ENCODE results near the gene HOXD1. TPM values are rescaled to one million over a fixed set of nuclear protein-coding genes. Genes with fewer than 3 reads are reported as not detected.

Gene HOXD1
- polyA plus RNA-seq, 1 of the 3 experiments (the other 2 are of a cell fraction): not detected

DNA sequence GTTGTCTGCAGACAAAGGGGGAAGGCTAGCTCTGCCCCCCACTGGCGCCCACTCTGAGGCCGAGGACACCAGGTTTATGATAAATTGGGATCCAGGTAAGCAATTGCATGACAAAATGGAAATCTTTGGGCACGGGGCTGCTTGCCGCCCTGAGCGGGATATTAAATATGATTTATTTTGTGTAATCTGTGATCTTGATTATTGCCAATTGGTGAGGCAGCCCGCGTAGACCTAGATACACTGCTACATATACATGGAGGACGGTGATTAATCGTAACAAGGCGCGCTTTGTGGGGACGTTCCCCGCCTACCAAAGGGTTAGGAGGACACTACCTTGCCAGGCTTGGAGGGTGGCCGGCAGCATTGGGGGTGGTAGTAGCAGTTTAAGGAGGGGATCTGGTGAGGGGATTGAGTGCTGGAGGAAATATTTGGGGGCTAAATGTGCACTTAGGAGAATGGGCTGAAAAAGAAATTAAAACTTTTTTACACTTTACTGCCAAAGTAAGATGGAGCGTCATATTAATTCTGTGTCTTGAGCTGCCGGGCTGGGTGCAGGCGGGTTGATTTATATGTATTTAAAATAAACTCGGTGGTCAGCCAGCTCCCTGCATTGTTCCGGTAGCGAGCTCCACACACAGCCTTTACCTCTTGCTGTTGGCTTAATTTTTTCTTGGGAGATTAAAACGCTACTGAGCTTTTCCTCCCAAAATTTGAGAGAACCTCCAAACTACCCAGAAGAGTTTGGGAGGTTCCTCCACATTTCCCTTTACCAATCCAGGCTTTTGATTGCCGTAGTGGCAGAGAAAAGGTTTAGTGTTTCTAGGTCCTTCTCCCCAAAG lies 27.3 kb upstream of the HOXD1 start:
- no peak overlapping the region for H3K9ac ChIP-seq
- no peaks in the 10 kb centered on the region for H3F3A ChIP-seq (replicated peaks; ENCODE audit: insufficient read depth)
- H3K4me1 ChIP-seq (ENCODE audit: control insufficient read depth in 1 of 2, insufficient read depth in 2 of 2, low read depth in 1 of 2, low read length in 1 of 2): peaks cover 0 to 8% of the 10 kb centered on the region in 2 experiments; a peak in 2 of 4 replicates
- ChIA-PET POLR2A (interaction anchor here (1.6 kb wide), 1 partner anchor 393 kb away, joined by 3 read pairs; no protein-coding TSS in a partner anchor), CTCF (interaction anchor here (0.9 to 2.0 kb wide), 6 partner anchors 8 to 477 kb away, joined by 3 to 8 read pairs (median 4); no protein-coding TSS in a partner anchor)
- WGBS (ENCODE audit: low lambda C conversion rate): 93% methylated on average over 22 of the region's 22 CpGs
- H3K79me2 ChIP-seq (ENCODE audit: insufficient read depth): no peaks in the 10 kb centered on the region
- no peaks in the 10 kb centered on the region for H3K27me3 ChIP-seq (ENCODE audit: insufficient read depth)
- no peak overlapping the region for H3K27ac ChIP-seq (ENCODE audit: low read depth in 2 of 2, low read length in 1 of 2)
- H3K4me2 ChIP-seq: no peak overlapping the region
- TF ChIP-seq RAD21 (IDR thresholded peaks at IDR 0.05; ENCODE audit: low read length) (no peak), GATA2 (CRISPR knock-in tag; IDR thresholded peaks at IDR 0.05) (no peak), CHD2 (IDR thresholded peaks at IDR 0.05; ENCODE audit: low read length, partially characterized antibody) (no peak), FOXJ3 (CRISPR knock-in tag; IDR thresholded peaks at IDR 0.05) (no peak), ELF1 (IDR thresholded peaks at IDR 0.05) (no peak)
- TF ChIP-seq, protein P1, sequence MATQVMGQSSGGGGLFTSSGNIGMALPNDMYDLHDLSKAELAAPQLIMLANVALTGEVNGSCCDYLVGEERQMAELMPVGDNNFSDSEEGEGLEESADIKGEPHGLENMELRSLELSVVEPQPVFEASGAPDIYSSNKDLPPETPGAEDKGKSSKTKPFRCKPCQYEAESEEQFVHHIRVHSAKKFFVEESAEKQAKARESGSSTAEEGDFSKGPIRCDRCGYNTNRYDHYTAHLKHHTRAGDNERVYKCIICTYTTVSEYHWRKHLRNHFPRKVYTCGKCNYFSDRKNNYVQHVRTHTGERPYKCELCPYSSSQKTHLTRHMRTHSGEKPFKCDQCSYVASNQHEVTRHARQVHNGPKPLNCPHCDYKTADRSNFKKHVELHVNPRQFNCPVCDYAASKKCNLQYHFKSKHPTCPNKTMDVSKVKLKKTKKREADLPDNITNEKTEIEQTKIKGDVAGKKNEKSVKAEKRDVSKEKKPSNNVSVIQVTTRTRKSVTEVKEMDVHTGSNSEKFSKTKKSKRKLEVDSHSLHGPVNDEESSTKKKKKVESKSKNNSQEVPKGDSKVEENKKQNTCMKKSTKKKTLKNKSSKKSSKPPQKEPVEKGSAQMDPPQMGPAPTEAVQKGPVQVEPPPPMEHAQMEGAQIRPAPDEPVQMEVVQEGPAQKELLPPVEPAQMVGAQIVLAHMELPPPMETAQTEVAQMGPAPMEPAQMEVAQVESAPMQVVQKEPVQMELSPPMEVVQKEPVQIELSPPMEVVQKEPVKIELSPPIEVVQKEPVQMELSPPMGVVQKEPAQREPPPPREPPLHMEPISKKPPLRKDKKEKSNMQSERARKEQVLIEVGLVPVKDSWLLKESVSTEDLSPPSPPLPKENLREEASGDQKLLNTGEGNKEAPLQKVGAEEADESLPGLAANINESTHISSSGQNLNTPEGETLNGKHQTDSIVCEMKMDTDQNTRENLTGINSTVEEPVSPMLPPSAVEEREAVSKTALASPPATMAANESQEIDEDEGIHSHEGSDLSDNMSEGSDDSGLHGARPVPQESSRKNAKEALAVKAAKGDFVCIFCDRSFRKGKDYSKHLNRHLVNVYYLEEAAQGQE (IDR thresholded peaks at IDR 0.05; ENCODE audit: low read depth, low read length): no peak
- H3K9me2 ChIP-seq: no peaks in the 10 kb centered on the region
- H3K4me3 ChIP-seq (ENCODE audit: low read depth in 2 of 2, low read length in 1 of 2): no peak overlapping the region
- DNase-seq: no peak
- no peaks in the 10 kb centered on the region for H3K9me3 ChIP-seq
- no peaks in the 10 kb centered on the region for H4K20me1 ChIP-seq (ENCODE audit: insufficient read depth)
- peaks cover 0 to 3% of the 10 kb centered on the region in 2 experiments for H3K36me3 ChIP-seq (replicated peaks in 1 of 2; ENCODE audit: control insufficient read depth in 1 of 2, insufficient read depth in 2 of 2, low read length in 1 of 2)
- no peak overlapping the region for H2AFZ ChIP-seq (ENCODE audit: low read depth)

DNA sequence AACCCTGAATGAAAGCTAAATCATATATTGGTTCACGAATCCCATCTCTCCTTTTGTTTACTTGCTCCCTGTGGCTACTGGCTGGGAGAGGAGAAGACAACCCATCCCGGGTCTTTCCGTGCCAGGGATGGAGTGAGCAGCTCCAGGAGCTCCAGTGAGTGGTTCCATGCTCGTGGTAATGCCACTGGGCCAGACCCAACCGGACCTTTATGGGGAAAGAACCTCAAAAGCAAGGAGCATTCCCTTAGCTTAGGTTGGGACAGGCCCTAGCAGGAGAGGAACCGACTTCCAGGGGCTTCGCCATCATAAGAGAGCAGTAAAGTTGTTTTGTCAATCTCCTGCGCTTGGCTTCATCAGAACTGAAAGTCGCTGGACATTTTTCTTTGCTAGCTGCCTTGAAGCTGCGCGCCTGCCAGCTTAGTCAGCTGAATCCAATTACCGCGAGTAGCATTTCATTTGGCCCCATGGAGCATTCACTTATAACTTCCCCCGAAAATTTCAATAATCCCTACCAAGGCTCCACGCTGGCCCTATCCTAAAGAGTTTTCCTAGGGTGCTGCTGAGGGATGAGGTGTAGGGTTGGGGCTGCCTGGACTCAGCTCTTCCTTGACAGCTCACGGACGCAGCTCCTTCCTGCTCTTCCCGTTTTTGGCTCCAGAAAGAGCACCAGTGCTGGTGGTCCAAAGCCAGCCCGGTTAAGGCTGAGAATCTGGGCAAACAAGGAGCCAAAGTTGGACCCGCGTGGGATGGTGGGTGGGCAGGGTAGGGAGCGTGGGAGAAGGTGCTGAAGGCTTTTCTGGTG lies 26.4 kb upstream of the HOXD1 start:
- Histone ChIP-seq H3K27ac (ENCODE audit: low read depth in 2 of 2, low read length in 1 of 2) (no peak overlapping the region), H3K4me1 (ENCODE audit: control insufficient read depth in 1 of 2, insufficient read depth in 2 of 2, low read depth in 1 of 2, low read length in 1 of 2) (peaks cover 0 to 3% of the 10 kb centered on the region in 2 experiments; a peak in 2 of 4 replicates), H2AFZ (ENCODE audit: low read depth) (no peak overlapping the region), H4K20me1 (ENCODE audit: insufficient read depth) (no peaks in the 10 kb centered on the region), H3K27me3 (ENCODE audit: insufficient read depth) (no peaks in the 10 kb centered on the region), H3K9ac (no peak overlapping the region), H3K79me2 (ENCODE audit: insufficient read depth) (no peaks in the 10 kb centered on the region), H3K9me2 (no peaks in the 10 kb centered on the region), H3F3A (replicated peaks; ENCODE audit: insufficient read depth) (no peaks in the 10 kb centered on the region), H3K4me3 (ENCODE audit: low read depth in 2 of 2, low read length in 1 of 2) (no peak overlapping the region), H3K9me3 (no peaks in the 10 kb centered on the region), H3K36me3 (replicated peaks in 1 of 2; ENCODE audit: control insufficient read depth in 1 of 2, insufficient read depth in 2 of 2, low read length in 1 of 2) (peaks cover 0 to 3% of the 10 kb centered on the region in 2 experiments), H3K4me2 (no peak overlapping the region)
- ChIA-PET POLR2A (interaction anchor here (1.6 kb wide), 1 partner anchor 392 kb away, joined by 3 read pairs; no protein-coding TSS in a partner anchor), CTCF (interaction anchor here (0.7 to 2.0 kb wide), 6 partner anchors 21 to 490 kb away, joined by 3 to 8 read pairs (median 6); no protein-coding TSS in a partner anchor)
- TF ChIP-seq MXI1 (IDR thresholded peaks at IDR 0.05; ENCODE audit: low read depth, low read length): no peak
- TF ChIP-seq SIN3A (IDR thresholded peaks at IDR 0.05; ENCODE audit: borderline replicate concordance, low read depth, low read length): no peak
- no peak for TF ChIP-seq JUND (IDR thresholded peaks at IDR 0.05)
- TF ChIP-seq YY1 (IDR thresholded peaks at IDR 0.05; ENCODE audit: low read depth): no peak
- TF ChIP-seq, protein P1 (IDR thresholded peaks at IDR 0.05; ENCODE audit: low read depth, low read length): no peak
- no peak for TF ChIP-seq FOSL2 (IDR thresholded peaks at IDR 0.05; ENCODE audit: borderline replicate concordance, low read depth)
- TF ChIP-seq RFX5 (IDR thresholded peaks at IDR 0.05; ENCODE audit: low read length): no peak
- TF ChIP-seq PBX3 (IDR thresholded peaks at IDR 0.05): no peak
- TF ChIP-seq RAD21 (IDR thresholded peaks at IDR 0.05; ENCODE audit: low read length): no peak
- WGBS (ENCODE audit: low lambda C conversion rate): 86% methylated on average over 20 of the region's 22 CpGs
- no peak for DNase-seq

All from SK-N-SH (cell line).